Measurements from ENCODE around the gene IL2RA. TPM values are rescaled to one million over a fixed set of nuclear protein-coding genes. Genes with fewer than 3 reads are reported as not detected.

Gene IL2RA
- total RNA-seq, 4 donors from 2014 or later = 0.79 to 1.1 TPM; not detected in 2

- in situ Hi-C loops (cut with MboI; ENCODE audit: low pct_ligation_motif_present in 1 of 4, low pct_unique_long_range_greater_than_20kb in 1 of 4, low sequenced_read_pairs in 3 of 4) (no loop called here), intact Hi-C loops (cut with DNase I; ENCODE audit: low total_unique reads) (no loop called here)
- Histone ChIP-seq H3K4me3 (peak overlapping the region; percentile 19 to 41 (median 34)), H3K4me1 (peaks cover 0 to 25% (median 7%) of the 10 kb centered on the region in 4 donors), H3K27ac (peak overlapping the region; percentile 64 to 81 (median 68)), H3K9me3 (no peaks in the 10 kb centered on the region), H3K36me3 (no peaks in the 10 kb centered on the region), H3K27me3 (no peaks in the 10 kb centered on the region)
- peak; percentile 80 for DNase-seq
- WGBS, 2 donors (ENCODE audit: low coverage in 1 of 2) = 4 to 6% methylated on average over 5 to 18 of the region's 18 CpGs
- TF ChIP-seq POLR2AphosphoS5 (IDR thresholded peaks at IDR 0.05) (peak in 2 of 3 donors; percentile 6 to 39), POLR2A (IDR thresholded peaks at IDR 0.05) (no peak), CTCF (IDR thresholded peaks at IDR 0.05) (peak in 4 of 5 experiments; percentile 39 to 58 (median 45)), EP300 (IDR thresholded peaks at IDR 0.05; ENCODE audit: low read depth) (no peak)
These were observed 11.2 kb downstream of the IL2RA start for GRCh38 chr10:6050801-6051445.

- no peaks in the 10 kb centered on the region for H3K27me3 ChIP-seq
- H3K27ac ChIP-seq = no peak overlapping the region
- intact Hi-C loops (cut with DNase I; ENCODE audit: low total_unique reads) = no loop called here
- no peaks in the 10 kb centered on the region for H3K9me3 ChIP-seq
- no peak for TF ChIP-seq EP300 (IDR thresholded peaks at IDR 0.05; ENCODE audit: low read depth)
- TF ChIP-seq POLR2A (IDR thresholded peaks at IDR 0.05) = no peak
- TF ChIP-seq POLR2AphosphoS5 (IDR thresholded peaks at IDR 0.05) = no peak
- no peak for TF ChIP-seq CTCF (IDR thresholded peaks at IDR 0.05)
- in situ Hi-C loops (cut with MboI; ENCODE audit: low pct_ligation_motif_present in 1 of 4, low pct_unique_long_range_greater_than_20kb in 1 of 4, low sequenced_read_pairs in 3 of 4) = no loop called here
- H3K4me3 ChIP-seq = no peak overlapping the region
- WGBS, 2 donors (ENCODE audit: low coverage in 1 of 2) = 74 to 92% methylated on average over 2 of the region's 2 CpGs
- DNase-seq = no peak
- H3K4me1 ChIP-seq = peaks cover 0 to 24% (median 6%) of the 10 kb centered on the region in 4 donors
- no peaks in the 10 kb centered on the region for H3K36me3 ChIP-seq
These were observed 13.2 kb downstream of the IL2RA start for GRCh38 chr10:6049031-6049400.

GRCh38 chr10:6048281-6049030 lies 13.7 kb downstream of the IL2RA start:
- H3K36me3 ChIP-seq = no peaks in the 10 kb centered on the region
- no peaks in the 10 kb centered on the region for H3K27me3 ChIP-seq
- 94% methylated on average over 6 to 7 of the region's 7 CpGs for WGBS, 2 donors (ENCODE audit: low coverage in 1 of 2)
- DNase-seq = no peak
- peaks cover 0 to 18% (median 3%) of the 10 kb centered on the region in 4 donors for H3K4me1 ChIP-seq
- intact Hi-C loops (cut with DNase I; ENCODE audit: low total_unique reads) (no loop called here), in situ Hi-C loops (cut with MboI; ENCODE audit: low pct_ligation_motif_present in 1 of 4, low pct_unique_long_range_greater_than_20kb in 1 of 4, low sequenced_read_pairs in 3 of 4) (no loop called here)
- no peaks in the 10 kb centered on the region for H3K9me3 ChIP-seq
- no peak for TF ChIP-seq CTCF (IDR thresholded peaks at IDR 0.05)
- no peak for TF ChIP-seq POLR2A (IDR thresholded peaks at IDR 0.05)
- TF ChIP-seq EP300 (IDR thresholded peaks at IDR 0.05; ENCODE audit: low read depth) = no peak
- no peak overlapping the region for H3K4me3 ChIP-seq
- H3K27ac ChIP-seq = no peak overlapping the region

- DNase-seq = no peak
- intact Hi-C loops (cut with DNase I; ENCODE audit: low total_unique reads) (no loop called here), in situ Hi-C loops (cut with MboI; ENCODE audit: low pct_ligation_motif_present in 1 of 4, low pct_unique_long_range_greater_than_20kb in 1 of 4, low sequenced_read_pairs in 3 of 4) (no loop called here)
- Histone ChIP-seq H3K4me1 (peaks cover 0 to 13% (median 2%) of the 10 kb centered on the region in 4 donors), H3K27ac (no peak overlapping the region), H3K36me3 (no peaks in the 10 kb centered on the region), H3K4me3 (no peak overlapping the region), H3K9me3 (no peaks in the 10 kb centered on the region), H3K27me3 (no peaks in the 10 kb centered on the region)
- TF ChIP-seq POLR2A (IDR thresholded peaks at IDR 0.05) = no peak
- TF ChIP-seq CTCF (IDR thresholded peaks at IDR 0.05) = no peak
- TF ChIP-seq EP300 (IDR thresholded peaks at IDR 0.05; ENCODE audit: low read depth) = no peak
- TF ChIP-seq POLR2AphosphoS5 (IDR thresholded peaks at IDR 0.05) = no peak
- WGBS, 2 donors (ENCODE audit: low coverage in 1 of 2) = 95 to 100% methylated on average over 2 to 7 of the region's 7 CpGs
These were observed 14.3 kb downstream of the IL2RA start for GRCh38 chr10:6047847-6048246.
